Measurements from ENCODE around the gene SCLT1.
"Not testable (repeated sequence)": the region's sequence is repeated elsewhere in the genome, so short reads cannot be mapped to it uniquely, and the experiment has no call there.

Gene SCLT1

DNA sequence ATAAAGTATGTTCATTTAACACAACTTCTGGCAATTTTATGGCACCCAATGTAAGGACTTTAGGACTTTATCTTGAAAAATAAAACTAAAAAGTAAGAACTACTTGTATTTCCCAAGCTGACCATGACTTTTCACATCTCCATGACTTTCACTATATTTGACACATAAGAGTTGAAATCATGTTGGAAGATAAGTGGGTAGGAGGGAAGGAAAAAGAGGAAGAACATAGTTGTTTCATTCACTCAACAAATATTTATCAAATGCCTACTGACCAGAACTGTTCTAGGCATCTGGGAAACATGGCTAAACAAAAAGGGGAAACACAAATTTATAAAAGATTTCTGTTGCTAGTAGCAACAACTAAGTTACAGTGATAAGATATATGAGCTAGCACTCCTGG, 16.0 kb downstream of the SCLT1 start:
- no peak overlapping the region for H3K4me3 ChIP-seq (ENCODE audit: low read depth, low read length)
- TF ChIP-seq, protein P1, sequence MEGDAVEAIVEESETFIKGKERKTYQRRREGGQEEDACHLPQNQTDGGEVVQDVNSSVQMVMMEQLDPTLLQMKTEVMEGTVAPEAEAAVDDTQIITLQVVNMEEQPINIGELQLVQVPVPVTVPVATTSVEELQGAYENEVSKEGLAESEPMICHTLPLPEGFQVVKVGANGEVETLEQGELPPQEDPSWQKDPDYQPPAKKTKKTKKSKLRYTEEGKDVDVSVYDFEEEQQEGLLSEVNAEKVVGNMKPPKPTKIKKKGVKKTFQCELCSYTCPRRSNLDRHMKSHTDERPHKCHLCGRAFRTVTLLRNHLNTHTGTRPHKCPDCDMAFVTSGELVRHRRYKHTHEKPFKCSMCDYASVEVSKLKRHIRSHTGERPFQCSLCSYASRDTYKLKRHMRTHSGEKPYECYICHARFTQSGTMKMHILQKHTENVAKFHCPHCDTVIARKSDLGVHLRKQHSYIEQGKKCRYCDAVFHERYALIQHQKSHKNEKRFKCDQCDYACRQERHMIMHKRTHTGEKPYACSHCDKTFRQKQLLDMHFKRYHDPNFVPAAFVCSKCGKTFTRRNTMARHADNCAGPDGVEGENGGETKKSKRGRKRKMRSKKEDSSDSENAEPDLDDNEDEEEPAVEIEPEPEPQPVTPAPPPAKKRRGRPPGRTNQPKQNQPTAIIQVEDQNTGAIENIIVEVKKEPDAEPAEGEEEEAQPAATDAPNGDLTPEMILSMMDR (conservative IDR thresholded peaks at IDR 0.05; ENCODE audit: low read depth, low read length) = no peak
- no peak for DNase-seq (ENCODE audit: low read depth)

DNA sequence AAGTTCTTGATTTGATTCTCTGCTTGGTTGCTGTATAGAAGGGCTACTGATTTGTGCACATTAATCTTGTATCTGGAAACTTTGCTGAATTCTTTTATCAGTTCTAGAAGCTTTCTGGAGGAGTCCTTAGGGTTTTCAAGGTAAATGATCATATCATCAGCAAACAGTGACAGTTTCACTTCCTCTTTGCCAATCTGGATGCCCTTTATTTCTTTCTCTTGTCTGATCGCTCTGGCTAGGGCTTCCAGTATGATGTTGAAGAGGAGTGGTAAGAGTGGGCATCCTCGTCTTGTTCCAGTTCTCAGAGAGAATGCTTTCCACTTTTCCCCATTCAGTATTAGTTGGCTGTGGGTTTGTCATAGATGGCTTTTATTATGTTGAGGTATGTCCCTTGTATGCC, 23.8 kb downstream of the SCLT1 start:
- not testable (repeated sequence) for DNase-seq (ENCODE audit: low read depth); H3K4me3 ChIP-seq (ENCODE audit: low read depth, low read length)

GRCh38 chr4:129064717-129065116, 28.6 kb downstream of the SCLT1 start:
- TF ChIP-seq, protein P1 (conservative IDR thresholded peaks at IDR 0.05; ENCODE audit: low read depth, low read length) = no peak
- peak; percentile 81 for DNase-seq (ENCODE audit: low read depth)
- H3K4me3 ChIP-seq (ENCODE audit: low read depth, low read length) = no peak overlapping the region

DNA sequence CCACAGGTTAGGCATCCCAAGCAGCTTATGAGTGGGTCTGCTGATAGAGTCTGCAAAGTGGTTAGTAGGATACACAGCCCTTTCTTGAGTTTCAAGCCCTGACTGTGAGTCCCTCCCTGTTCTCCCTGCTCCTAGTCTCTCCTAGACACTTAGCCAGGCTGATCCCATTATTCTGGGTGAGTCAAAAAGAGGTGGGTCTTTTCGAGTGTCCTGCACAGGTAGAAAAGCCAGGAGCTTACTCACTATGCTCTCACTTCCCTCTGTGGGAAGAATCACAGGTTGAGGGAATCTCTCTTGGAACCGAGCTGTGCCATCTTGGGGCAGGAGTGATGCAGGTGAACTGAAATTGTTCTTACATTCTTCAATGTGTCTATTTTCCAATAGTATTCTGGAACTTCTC, 29.7 kb downstream of the SCLT1 start:
- no peak for DNase-seq (ENCODE audit: low read depth)
- TF ChIP-seq, protein P1 (conservative IDR thresholded peaks at IDR 0.05; ENCODE audit: low read depth, low read length) = no peak
- no peak overlapping the region for H3K4me3 ChIP-seq (ENCODE audit: low read depth, low read length)

GRCh38 chr4:129062580-129062979, 30.8 kb downstream of the SCLT1 start:
- TF ChIP-seq, protein P1 (conservative IDR thresholded peaks at IDR 0.05; ENCODE audit: low read depth, low read length) = no peak
- no peak for DNase-seq (ENCODE audit: low read depth)
- no peak overlapping the region for H3K4me3 ChIP-seq (ENCODE audit: low read depth, low read length)

DNA sequence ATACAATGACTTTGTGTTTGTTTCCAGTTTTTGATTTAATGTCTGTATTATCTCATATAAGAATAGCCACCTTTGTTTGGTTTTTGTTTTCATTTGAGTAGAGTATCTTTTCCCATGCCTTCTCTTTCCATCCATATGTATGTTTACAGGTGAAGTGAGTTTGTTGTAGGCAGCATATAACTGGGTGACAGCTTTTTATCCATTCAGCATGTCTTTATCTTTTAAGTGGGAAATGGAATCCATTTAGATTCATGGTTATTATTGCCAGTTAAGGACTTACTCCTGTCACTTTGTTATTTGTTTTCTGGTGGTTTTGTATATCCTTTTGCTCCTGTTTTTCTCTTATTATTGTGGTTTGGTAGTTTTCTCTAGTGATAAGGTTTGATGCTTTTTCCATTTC, 34.3 kb downstream of the SCLT1 start:
- no peak for DNase-seq (ENCODE audit: low read depth)
- H3K4me3 ChIP-seq (ENCODE audit: low read depth, low read length) = no peak overlapping the region
- TF ChIP-seq, protein P1 (conservative IDR thresholded peaks at IDR 0.05; ENCODE audit: low read depth, low read length) = no peak

DNA sequence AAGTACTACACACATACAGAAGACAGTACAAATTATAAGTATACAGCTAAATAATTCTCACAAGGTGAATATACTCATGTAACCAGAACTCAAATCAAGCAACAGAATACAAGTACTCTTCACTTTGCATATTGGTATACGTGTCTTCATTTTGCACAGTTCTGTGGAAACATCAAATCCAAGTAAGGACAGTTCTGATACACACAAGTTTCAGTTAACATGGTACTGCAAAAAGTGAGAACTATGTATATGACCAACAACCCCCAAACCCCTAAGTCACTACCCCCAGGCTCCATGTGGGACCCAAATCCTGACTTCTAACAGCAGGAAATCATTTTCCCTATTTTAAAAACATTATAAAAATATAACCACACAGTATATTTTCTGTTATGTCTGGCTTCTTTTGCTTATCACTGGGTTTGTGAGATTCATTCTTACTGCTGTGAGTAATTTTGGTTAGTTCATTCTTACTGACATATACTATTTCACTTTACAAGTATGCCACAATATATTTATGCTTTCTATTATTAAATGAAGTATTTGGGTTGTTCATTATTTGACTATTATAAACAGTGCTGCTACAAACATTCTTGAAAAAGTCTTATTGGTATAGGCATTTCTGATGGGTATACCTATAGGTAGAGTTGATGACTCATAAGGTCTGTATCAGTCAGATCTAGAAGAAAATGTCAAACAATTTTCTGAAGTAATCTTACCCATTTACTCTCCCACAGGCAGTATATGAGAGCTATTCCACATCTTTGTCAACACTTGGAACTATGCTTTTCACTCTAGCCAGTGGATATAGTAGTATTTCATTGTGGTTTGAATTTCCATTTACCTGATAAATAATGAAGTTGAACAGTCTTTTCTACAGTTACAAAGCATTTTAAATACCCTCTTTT, 47.0 kb downstream of the SCLT1 start:
- TF ChIP-seq, protein P1 (conservative IDR thresholded peaks at IDR 0.05; ENCODE audit: low read depth, low read length) = no peak
- H3K4me3 ChIP-seq (ENCODE audit: low read depth, low read length) = no peak overlapping the region
- no peak for DNase-seq (ENCODE audit: low read depth)
